ENCODE data around the gene ZNF630. TPM values are rescaled to one million over a fixed set of nuclear protein-coding genes. Genes with fewer than 3 reads are reported as not detected.
"Not testable (repeated sequence)": the region's sequence is repeated elsewhere in the genome, so short reads cannot be mapped to it uniquely, and the experiment has no call there.

ZNF630 gene
- total and polyA plus RNA-seq, 2 experiments from 2014 or later, result 1.6 to 1.7 TPM

GRCh38 chrX:48025561-48025960 lies 45.9 kb downstream of the ZNF630 start:
- Histone ChIP-seq H3K36me3 (no peaks in the 10 kb centered on the region), H3K9me3 (ENCODE audit: low read depth) (no peaks in the 10 kb centered on the region), H3K27me3 (no peaks in the 10 kb centered on the region), H3K4me3 (no peak overlapping the region), H3K4me1 (ENCODE audit: low read depth) (no peaks in the 10 kb centered on the region), H3K27ac (no peak overlapping the region)
- TF ChIP-seq CTCF (IDR thresholded peaks at IDR 0.05; ENCODE audit: low read depth, low read length), result peak; percentile 51
- DNase-seq (ENCODE audit: low read depth in 1 of 2, low spot score in 1 of 2), result peak; percentile 71 to 73

DNA sequence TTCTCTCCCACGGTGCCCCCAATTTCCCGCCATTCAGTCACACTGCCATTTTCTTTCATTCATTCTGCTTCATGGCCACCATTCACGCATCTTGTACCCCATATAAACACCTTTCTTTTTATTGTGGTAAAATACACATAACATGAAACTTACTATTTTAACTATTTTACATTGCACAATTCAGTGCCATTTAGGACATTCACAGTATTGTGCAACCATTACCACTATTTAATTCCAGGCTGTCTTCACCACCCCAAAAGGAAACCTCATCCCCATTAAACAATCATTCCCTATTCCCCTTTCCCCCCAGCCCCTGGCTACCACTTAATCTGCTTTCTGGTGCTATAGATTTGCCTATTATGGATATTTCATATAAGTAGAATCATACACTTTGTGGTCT lies 48.7 kb downstream of the ZNF630 start:
- no peaks in the 10 kb centered on the region for H3K36me3 ChIP-seq
- no peaks in the 10 kb centered on the region for H3K4me1 ChIP-seq (ENCODE audit: low read depth)
- H3K9me3 ChIP-seq (ENCODE audit: low read depth), result no peaks in the 10 kb centered on the region
- no peaks in the 10 kb centered on the region for H3K27me3 ChIP-seq
- TF ChIP-seq CTCF (IDR thresholded peaks at IDR 0.05; ENCODE audit: low read depth, low read length), result no peak
- no peak overlapping the region for H3K4me3 ChIP-seq
- no peak overlapping the region for H3K27ac ChIP-seq
- DNase-seq (ENCODE audit: low read depth in 1 of 2, low spot score in 1 of 2), result peak in 1 of 2 donors; percentile 35

DNA sequence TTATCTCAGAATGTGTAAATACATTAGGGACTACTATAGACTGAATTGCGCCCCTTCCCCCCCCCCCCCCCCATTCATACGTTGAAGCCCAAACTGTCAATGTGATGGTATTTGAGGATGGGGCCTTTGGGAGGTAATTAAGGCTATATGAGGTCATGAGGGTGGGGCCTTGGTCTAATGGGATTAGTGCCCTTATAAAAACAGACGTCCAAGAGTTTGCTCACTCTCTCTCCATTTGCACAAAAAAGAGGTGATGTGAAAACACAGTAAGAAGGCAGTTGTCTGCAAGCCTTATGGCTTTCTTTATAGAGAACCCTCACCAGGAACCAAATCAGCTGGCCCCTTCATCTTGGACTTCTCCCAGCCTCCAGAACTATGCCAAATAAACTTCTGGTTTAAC lies 49.3 kb downstream of the ZNF630 start:
- H3K36me3 ChIP-seq, result no peaks in the 10 kb centered on the region
- H3K4me3 ChIP-seq, result no peak overlapping the region
- H3K4me1 ChIP-seq (ENCODE audit: low read depth), result no peaks in the 10 kb centered on the region
- no peak for DNase-seq (ENCODE audit: low read depth in 1 of 2, low spot score in 1 of 2)
- H3K27ac ChIP-seq, result peak overlapping the region; percentile 98
- no peak for TF ChIP-seq CTCF (IDR thresholded peaks at IDR 0.05; ENCODE audit: low read depth, low read length)
- H3K27me3 ChIP-seq, result no peaks in the 10 kb centered on the region
- no peaks in the 10 kb centered on the region for H3K9me3 ChIP-seq (ENCODE audit: low read depth)

GRCh38 chrX:48021026-48021900 lies 50.2 kb downstream of the ZNF630 start:
- peak overlapping the region; percentile 34 for H3K4me3 ChIP-seq
- no peaks in the 10 kb centered on the region for H3K36me3 ChIP-seq
- peak overlapping the region; percentile 98 for H3K27ac ChIP-seq
- peak; percentile 65 to 91 for DNase-seq (ENCODE audit: low read depth in 1 of 2, low spot score in 1 of 2)
- TF ChIP-seq CTCF (IDR thresholded peaks at IDR 0.05; ENCODE audit: low read depth, low read length), result no peak
- H3K9me3 ChIP-seq (ENCODE audit: low read depth), result no peaks in the 10 kb centered on the region
- no peaks in the 10 kb centered on the region for H3K4me1 ChIP-seq (ENCODE audit: low read depth)
- no peaks in the 10 kb centered on the region for H3K27me3 ChIP-seq

DNA sequence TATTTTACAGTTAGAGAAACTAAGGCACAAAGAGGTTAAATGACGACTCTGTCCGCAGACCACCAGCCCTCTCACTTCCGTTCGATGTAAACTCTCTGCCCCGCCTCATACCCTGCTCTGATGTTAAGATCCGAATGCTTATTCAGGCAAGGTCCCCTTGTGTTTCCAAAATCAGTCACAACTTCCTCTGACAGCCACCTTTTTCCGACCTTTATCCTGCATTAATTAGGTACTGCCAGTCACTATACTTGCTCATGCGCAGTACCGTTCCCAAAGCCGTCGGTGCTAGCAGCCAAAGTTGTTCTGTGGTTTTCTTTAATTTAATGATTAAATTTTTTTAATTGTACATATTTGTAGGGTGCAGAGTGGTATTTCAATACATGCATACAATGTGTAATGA lies 51.0 kb downstream of the ZNF630 start:
- not testable (repeated sequence) for H3K9me3 ChIP-seq (ENCODE audit: low read depth); DNase-seq (ENCODE audit: low read depth in 1 of 2, low spot score in 1 of 2); H3K4me1 ChIP-seq (ENCODE audit: low read depth); H3K27me3 ChIP-seq; H3K36me3 ChIP-seq
- H3K27ac ChIP-seq, result peak overlapping the region; percentile 98
- H3K4me3 ChIP-seq, result peak overlapping the region; percentile 34

DNA sequence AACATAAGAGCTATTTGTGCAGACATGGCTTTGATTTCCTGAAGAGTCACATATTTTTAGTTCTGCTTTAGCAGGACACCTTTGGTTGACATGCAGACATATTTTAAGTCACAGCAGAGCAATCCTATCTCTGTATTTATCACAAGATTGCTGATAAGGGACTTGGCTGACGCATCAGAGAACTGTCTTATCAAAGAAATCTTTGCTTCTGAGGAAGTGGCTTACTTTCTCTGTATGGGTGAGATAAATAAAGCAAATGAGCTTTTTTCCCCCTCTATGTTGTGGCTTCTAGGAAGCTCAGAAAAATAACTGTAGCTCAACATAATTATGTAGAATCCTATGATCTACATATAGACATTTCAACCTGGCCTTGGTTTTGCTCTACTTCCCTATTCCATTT lies 51.5 kb downstream of the ZNF630 start:
- H3K36me3 ChIP-seq; H3K27me3 ChIP-seq; DNase-seq (ENCODE audit: low read depth in 1 of 2, low spot score in 1 of 2); H3K27ac ChIP-seq; H3K4me1 ChIP-seq (ENCODE audit: low read depth); H3K9me3 ChIP-seq (ENCODE audit: low read depth); H3K4me3 ChIP-seq: not testable (repeated sequence)

- not testable (repeated sequence) for H3K4me1 ChIP-seq (ENCODE audit: low read depth); H3K27me3 ChIP-seq; H3K27ac ChIP-seq; H3K36me3 ChIP-seq; H3K9me3 ChIP-seq (ENCODE audit: low read depth); DNase-seq (ENCODE audit: low read depth in 1 of 2, low spot score in 1 of 2); H3K4me3 ChIP-seq
Measured at GRCh38 chrX:48016583-48017310, 54.7 kb downstream of the ZNF630 start.

- H3K4me3 ChIP-seq; H3K4me1 ChIP-seq (ENCODE audit: low read depth); H3K36me3 ChIP-seq; H3K27ac ChIP-seq; H3K27me3 ChIP-seq; DNase-seq (ENCODE audit: low read depth in 1 of 2, low spot score in 1 of 2); H3K9me3 ChIP-seq (ENCODE audit: low read depth): not testable (repeated sequence)
Measured at GRCh38 chrX:48009445-48009960, 61.9 kb downstream of the ZNF630 start.
